K562 (cell line): ENCODE data around the gene PRRC2B.

Experiments
- CTCF ChIP-seq, 3 experiments: IDR thresholded peaks in 2 of 3; conservative IDR thresholded peaks in 1 of 3; 2 replicates each; pipeline ENCODE4 v1.5.1; 2011 to 2012; ENCODE audit warnings: low read length in 3 of 3, mild to moderate bottlenecking in 3 of 3, control low read depth in 2 of 3, improper control_type of control experiment in 1 of 3, inconsistent platforms in 1 of 3, low read depth in 1 of 3, mixed read lengths in 1 of 3, moderate library complexity in 1 of 3; ENCODE audit not compliant: insufficient read depth in 2 of 3
- ETV6 ChIP-seq, 3 experiments: fragments of 150-350 bp in 1 of 3; sonication (generic) in 1 of 3; formaldehyde crosslinking in 1 of 3; IDR thresholded peaks; 2 replicates each; pipeline versions ENCODE4 v1.6.1 to v1.8.0; 2014 to 2022; ENCODE audit warnings: borderline replicate concordance in 2 of 3, low read depth in 2 of 3, antibody characterized with exemption in 1 of 3, low read length in 1 of 3, mild to moderate bottlenecking in 1 of 3, missing genetic modification reagents in 1 of 3
- TAF1 ChIP-seq: IDR thresholded peaks from 2 replicates; pipeline ENCODE4 v1.6.1; 2011; ENCODE audit warnings: mild to moderate bottlenecking, low read length, moderate library complexity; ENCODE audit not compliant: insufficient read depth, control insufficient read depth, severe bottlenecking; ENCODE audit errors: extremely low read depth
- TAF7 ChIP-seq: fragments of 450-650 bp; IDR thresholded peaks from 2 replicates; pipeline ENCODE4 v1.6.1; 2016; ENCODE audit warnings: missing genetic modification characterization, missing compliant biosample characterization
- USF1 ChIP-seq: sonication (generic); formaldehyde crosslinking; IDR thresholded peaks from 2 replicates; pipeline ENCODE4 v1.9.0; 2022; ENCODE audit warnings: mild to moderate bottlenecking, missing genetic modification reagents
- ZBTB8A ChIP-seq: fragments of 450-650 bp; IDR thresholded peaks from 2 replicates; pipeline ENCODE4 v1.6.1; 2018; ENCODE audit warnings: mild to moderate bottlenecking, moderate library complexity; ENCODE audit not compliant: partially characterized antibody
- ZNF121 ChIP-seq: sonication (generic); formaldehyde crosslinking; conservative IDR thresholded peaks from 2 replicates; pipeline ENCODE4 v1.8.0; 2022; ENCODE audit warnings: missing genetic modification reagents
- ZNF707 ChIP-seq: fragments of 250-450 bp; sonication (Bioruptor Pico); conservative IDR thresholded peaks from 2 replicates; pipeline ENCODE4 v1.8.0; 2022; ENCODE audit warnings: inconsistent platforms, mild to moderate bottlenecking, moderate library complexity

- TF ChIP-seq CTCF (IDR thresholded peaks at IDR 0.05 in 2 of 3, conservative IDR thresholded peaks at IDR 0.05 in 1 of 3; ENCODE audit: insufficient read depth in 2 of 3, low read depth in 1 of 3, low read length in 3 of 3): no peak
- TF ChIP-seq USF1 (CRISPR knock-in tag): no peak
- no peak for TF ChIP-seq ETV6 (IDR thresholded peaks at IDR 0.05; ENCODE audit: borderline replicate concordance in 1 of 2, low read depth in 2 of 2, low read length in 1 of 2)
- TF ChIP-seq ETV6 (CRISPR knock-in tag; IDR thresholded peaks at IDR 0.05; ENCODE audit: borderline replicate concordance): no peak
- TF ChIP-seq TAF7: no peak
- TF ChIP-seq TAF1: no peak
- no peak for TF ChIP-seq ZBTB8A
- no peak for TF ChIP-seq ZNF707 (CRISPR knock-in tag)
- TF ChIP-seq ZNF121 (CRISPR knock-in tag): no peak
These were observed 6.1 kb downstream of the PRRC2B start for GRCh38 chr9:131399972-131400371.
